ENCODE data around the gene REEP6. TPM values are rescaled to one million over a fixed set of nuclear protein-coding genes. Genes with fewer than 3 reads are reported as not detected.
"Not testable (repeated sequence)": the region's sequence is repeated elsewhere in the genome, so short reads cannot be mapped to it uniquely, and the experiment has no call there.

Gene REEP6
- total and polyA plus RNA-seq, 7 donors, result 0.23 to 2.0 (median 1.3) TPM

DNA sequence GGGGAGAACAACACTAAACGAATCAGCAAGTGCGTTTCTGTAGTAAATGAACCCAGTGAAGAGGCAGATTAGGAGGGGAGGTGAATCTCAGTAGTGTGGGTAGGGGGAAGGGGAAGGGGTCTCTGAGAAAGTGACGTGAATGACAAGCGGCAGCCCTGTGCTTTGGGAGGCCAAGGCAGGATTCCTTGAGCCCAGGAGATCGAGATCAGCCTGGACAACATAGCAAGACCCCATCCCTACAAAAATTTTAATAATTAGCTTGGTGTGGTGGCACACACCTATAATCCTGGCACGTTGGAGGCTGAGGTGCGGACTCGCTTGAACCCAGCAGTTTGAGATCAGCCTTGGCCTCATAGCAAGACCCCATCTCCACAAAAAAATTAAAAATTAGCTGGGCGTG lies 41.0 kb downstream of the REEP6 start:
- DNase-seq, result no peak
- ATAC-seq, result no peak
- Histone ChIP-seq H3K9me3 (no peaks in the 10 kb centered on the region), H3K27me3 (ENCODE audit: insufficient read depth in 3 of 3, low read length in 2 of 3) (peaks cover 0 to 43% (median 14%) of the 10 kb centered on the region in 3 donors), H3K27ac (no peak overlapping the region), H3K4me1 (no peaks in the 10 kb centered on the region), H3K4me3 (no peak overlapping the region), H3K36me3 (ENCODE audit: insufficient read depth in 1 of 2, low read depth in 1 of 2) (no peaks in the 10 kb centered on the region)
- intact Hi-C loops (cut with DNase I), result no loop called here
- 83 to 88% (median 85%) methylated on average over 9 of the region's 9 CpGs for WGBS, 3 donors
- TF ChIP-seq, protein P1, sequence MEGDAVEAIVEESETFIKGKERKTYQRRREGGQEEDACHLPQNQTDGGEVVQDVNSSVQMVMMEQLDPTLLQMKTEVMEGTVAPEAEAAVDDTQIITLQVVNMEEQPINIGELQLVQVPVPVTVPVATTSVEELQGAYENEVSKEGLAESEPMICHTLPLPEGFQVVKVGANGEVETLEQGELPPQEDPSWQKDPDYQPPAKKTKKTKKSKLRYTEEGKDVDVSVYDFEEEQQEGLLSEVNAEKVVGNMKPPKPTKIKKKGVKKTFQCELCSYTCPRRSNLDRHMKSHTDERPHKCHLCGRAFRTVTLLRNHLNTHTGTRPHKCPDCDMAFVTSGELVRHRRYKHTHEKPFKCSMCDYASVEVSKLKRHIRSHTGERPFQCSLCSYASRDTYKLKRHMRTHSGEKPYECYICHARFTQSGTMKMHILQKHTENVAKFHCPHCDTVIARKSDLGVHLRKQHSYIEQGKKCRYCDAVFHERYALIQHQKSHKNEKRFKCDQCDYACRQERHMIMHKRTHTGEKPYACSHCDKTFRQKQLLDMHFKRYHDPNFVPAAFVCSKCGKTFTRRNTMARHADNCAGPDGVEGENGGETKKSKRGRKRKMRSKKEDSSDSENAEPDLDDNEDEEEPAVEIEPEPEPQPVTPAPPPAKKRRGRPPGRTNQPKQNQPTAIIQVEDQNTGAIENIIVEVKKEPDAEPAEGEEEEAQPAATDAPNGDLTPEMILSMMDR (IDR thresholded peaks at IDR 0.05), result no peak

DNA sequence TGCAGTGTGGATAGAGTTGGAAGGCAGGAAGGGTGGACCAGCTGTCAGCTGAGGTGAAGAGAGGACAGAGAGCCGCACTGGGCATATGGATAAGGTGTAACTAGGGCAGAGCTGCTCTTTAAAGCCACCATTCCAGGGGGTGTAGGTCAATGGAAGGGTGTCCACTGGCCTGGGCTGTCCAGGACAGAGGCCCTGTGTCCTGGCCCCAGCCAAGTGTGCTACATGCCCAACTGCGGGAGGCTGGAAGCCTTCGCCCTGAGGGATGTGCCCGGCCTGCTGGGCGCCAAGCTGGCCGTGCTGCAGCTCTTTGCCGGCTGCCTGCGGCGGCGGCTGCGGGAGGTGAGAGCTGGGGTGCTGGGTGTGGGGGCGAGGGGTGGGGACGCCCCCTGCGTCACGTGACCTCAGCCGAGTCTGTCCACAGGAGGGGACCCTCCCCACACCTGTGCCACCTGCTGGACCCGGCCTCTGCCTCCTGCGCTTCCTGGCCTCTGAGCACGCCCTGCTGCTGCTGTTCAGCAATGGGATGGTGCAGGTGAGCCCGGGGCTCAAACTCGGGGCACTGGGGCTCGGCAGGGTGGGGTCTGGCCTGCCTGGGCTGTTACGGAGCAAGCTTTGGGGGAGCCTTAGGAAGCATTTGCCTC lies 42.6 kb downstream of the REEP6 start:
- ATAC-seq, result no peak
- Histone ChIP-seq H3K36me3 (ENCODE audit: insufficient read depth in 1 of 2, low read depth in 1 of 2) (no peaks in the 10 kb centered on the region), H3K27me3 (ENCODE audit: insufficient read depth in 3 of 3, low read length in 2 of 3) (peaks cover 0 to 45% (median 10%) of the 10 kb centered on the region in 3 donors), H3K4me1 (no peaks in the 10 kb centered on the region), H3K9me3 (no peaks in the 10 kb centered on the region), H3K4me3 (no peak overlapping the region), H3K27ac (no peak overlapping the region)
- TF ChIP-seq, protein P1 (IDR thresholded peaks at IDR 0.05), result no peak
- intact Hi-C loops (cut with DNase I), result no loop called here
- WGBS, 3 donors, result 67 to 73% (median 73%) methylated on average over 15 to 23 of the region's 23 CpGs
- DNase-seq, result no peak

DNA sequence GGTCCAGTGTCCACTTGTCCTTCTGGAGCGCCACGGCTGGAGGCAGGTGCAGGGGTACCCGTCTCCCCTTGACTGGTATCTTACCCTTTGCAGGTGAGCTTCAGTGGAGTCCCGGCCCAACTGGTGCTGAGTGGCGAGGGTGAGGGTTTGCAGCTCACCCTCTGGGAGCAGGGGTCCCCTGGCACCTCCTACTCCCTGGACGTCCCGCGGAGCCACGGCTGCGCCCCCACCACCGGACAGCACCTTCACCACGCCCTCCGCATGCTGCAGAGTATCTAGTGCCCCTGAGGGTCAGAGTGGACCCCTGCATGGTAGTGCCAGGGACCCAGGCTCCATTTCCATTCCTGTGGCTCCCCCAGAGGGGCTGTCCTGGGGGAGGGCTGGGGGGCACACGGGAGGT lies 44.0 kb downstream of the REEP6 start:
- no peak for DNase-seq
- H3K4me1 ChIP-seq, result no peaks in the 10 kb centered on the region
- intact Hi-C loops (cut with DNase I), result no loop called here
- no peak for ATAC-seq
- peaks cover 0 to 38% (median 7%) of the 10 kb centered on the region in 3 donors for H3K27me3 ChIP-seq (ENCODE audit: insufficient read depth in 3 of 3, low read length in 2 of 3)
- no peaks in the 10 kb centered on the region for H3K36me3 ChIP-seq (ENCODE audit: insufficient read depth in 1 of 2, low read depth in 1 of 2)
- TF ChIP-seq, protein P1 (IDR thresholded peaks at IDR 0.05), result no peak
- H3K9me3 ChIP-seq, result no peaks in the 10 kb centered on the region
- WGBS, 3 donors, result 76 to 93% (median 83%) methylated on average over 12 to 14 of the region's 14 CpGs
- no peak overlapping the region for H3K27ac ChIP-seq
- H3K4me3 ChIP-seq, result no peak overlapping the region

DNA sequence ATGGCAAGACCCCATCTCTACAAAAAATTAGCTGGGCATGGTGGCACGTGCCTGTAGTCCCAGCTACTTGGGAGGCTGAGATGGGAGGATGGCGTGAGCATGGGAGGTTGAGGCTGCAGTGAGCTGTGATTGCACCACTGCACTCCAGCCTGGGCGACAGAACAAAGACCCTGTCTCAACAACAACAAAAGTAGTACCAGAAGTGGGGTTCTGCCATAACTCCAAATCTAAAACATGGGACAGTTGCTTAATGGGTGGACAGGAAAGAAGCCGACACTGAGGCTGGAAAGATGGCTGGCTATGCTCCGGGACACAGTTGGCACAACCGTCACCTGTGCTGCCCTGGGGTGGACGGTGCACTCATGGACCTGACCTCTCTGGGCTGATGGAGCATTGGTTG lies 44.7 kb downstream of the REEP6 start:
- intact Hi-C loops (cut with DNase I); H3K36me3 ChIP-seq (ENCODE audit: insufficient read depth in 1 of 2, low read depth in 1 of 2); DNase-seq; H3K9me3 ChIP-seq; H3K27ac ChIP-seq; ATAC-seq; H3K4me1 ChIP-seq; H3K4me3 ChIP-seq: not testable (repeated sequence)
- 92 to 96% (median 95%) methylated on average over 7 of the region's 7 CpGs for WGBS, 3 donors
- peaks cover 0 to 34% (median 7%) of the 10 kb centered on the region in 3 donors for H3K27me3 ChIP-seq (ENCODE audit: insufficient read depth in 3 of 3, low read length in 2 of 3)

DNA sequence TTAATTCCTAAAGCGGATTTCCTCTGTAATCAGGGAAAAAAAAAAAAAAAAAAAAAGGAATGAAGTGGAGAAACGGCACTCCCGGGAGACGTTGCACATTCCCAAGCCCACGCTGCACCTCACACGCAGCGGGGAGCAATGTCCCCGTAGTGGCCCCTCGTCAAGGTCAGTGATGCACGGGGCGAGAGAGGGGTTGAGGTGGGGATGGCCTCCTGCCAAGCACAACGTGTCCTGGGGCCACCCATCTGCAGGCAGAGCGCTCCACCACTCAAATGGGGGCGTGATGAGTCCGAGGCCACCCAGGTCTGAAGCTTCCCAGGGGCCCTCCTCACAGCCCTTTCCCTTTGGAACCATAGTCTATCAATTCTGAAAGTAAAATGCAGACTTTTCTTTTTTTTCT lies 48.0 kb downstream of the REEP6 start:
- intact Hi-C loops (cut with DNase I), result no loop called here
- Histone ChIP-seq H3K4me3 (no peak overlapping the region), H3K4me1 (no peaks in the 10 kb centered on the region), H3K27ac (no peak overlapping the region), H3K27me3 (ENCODE audit: insufficient read depth in 3 of 3, low read length in 2 of 3) (peaks cover 0 to 21% (median 2%) of the 10 kb centered on the region in 3 donors), H3K36me3 (ENCODE audit: insufficient read depth in 1 of 2, low read depth in 1 of 2) (no peaks in the 10 kb centered on the region), H3K9me3 (no peaks in the 10 kb centered on the region)
- TF ChIP-seq, protein P1 (IDR thresholded peaks at IDR 0.05), result no peak
- ATAC-seq (no peak), DNase-seq (no peak)
- 21 to 35% (median 32%) methylated on average over 15 of the region's 15 CpGs for WGBS, 3 donors

DNA sequence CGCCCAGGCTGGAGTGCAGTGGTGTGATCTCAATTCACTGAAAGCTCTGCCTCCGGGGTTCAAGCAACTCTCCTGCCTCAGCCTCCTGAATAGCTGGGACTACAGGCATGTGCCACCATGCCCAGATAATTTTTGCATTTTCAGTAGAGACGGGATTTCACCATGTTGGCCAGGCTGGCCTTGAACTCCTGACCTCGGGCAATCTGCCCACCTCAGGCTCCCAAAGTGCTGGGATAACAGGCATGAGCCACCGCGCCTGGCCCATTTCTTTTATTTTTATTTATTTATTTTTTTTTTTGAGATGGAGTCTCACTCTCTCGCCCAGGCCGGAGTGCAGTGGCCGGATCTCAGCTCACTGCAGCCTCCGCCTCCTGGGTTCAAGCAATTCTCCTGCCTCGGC lies 48.8 kb downstream of the REEP6 start:
- intact Hi-C loops (cut with DNase I), result loop anchor here (10.0 kb wide), 2 partner anchors 225 to 285 kb away; no protein-coding TSS in a partner anchor
- not testable (repeated sequence) for DNase-seq; ATAC-seq; H3K27ac ChIP-seq; H3K4me1 ChIP-seq; H3K9me3 ChIP-seq; H3K36me3 ChIP-seq (ENCODE audit: insufficient read depth in 1 of 2, low read depth in 1 of 2); H3K4me3 ChIP-seq
- peaks cover 0 to 20% (median 2%) of the 10 kb centered on the region in 3 donors for H3K27me3 ChIP-seq (ENCODE audit: insufficient read depth in 3 of 3, low read length in 2 of 3)
- 76 to 88% (median 78%) methylated on average over 11 of the region's 11 CpGs for WGBS, 3 donors

Measured in psoas muscle (tissue), 8 donors.